ENCODE data around the gene IL17RC. TPM values are rescaled to one million over a fixed set of nuclear protein-coding genes. Genes with fewer than 3 reads are reported as not detected.

IL17RC gene
- total and polyA plus RNA-seq, 9 donors, result 14.2 to 46.5 (median 35.8) TPM

DNA sequence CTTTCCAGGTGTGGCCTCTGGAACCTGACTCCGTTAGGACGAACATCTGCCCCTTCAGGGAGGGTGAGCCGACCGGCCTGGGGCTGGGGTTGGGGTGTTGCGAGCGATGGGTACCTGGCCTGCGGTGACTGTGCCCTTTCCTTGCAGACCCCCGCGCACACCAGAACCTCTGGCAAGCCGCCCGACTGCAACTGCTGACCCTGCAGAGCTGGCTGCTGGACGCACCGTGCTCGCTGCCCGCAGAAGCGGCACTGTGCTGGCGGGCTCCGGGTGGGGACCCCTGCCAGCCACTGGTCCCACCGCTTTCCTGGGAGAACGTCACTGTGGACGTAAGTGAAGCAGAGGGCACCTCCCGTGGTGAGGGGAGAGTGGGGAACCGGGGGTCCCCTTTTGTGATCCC is 11.3 kb downstream of the IL17RC start:
- Histone ChIP-seq H3K27ac (no peak overlapping the region), H3K27me3 (no peaks in the 10 kb centered on the region), H3K4me3 (no peak overlapping the region), H3K36me3 (no peaks in the 10 kb centered on the region), H3K4me1 (ENCODE audit: insufficient read depth) (peaks cover 7% of the 10 kb centered on the region), H3K9me3 (no peaks in the 10 kb centered on the region)
- intact Hi-C loops (cut with DNase I), result no loop called here
- TF ChIP-seq EP300 (IDR thresholded peaks at IDR 0.05), result no peak
- TF ChIP-seq POLR2A (IDR thresholded peaks at IDR 0.05), result no peak
- TF ChIP-seq, protein P1, sequence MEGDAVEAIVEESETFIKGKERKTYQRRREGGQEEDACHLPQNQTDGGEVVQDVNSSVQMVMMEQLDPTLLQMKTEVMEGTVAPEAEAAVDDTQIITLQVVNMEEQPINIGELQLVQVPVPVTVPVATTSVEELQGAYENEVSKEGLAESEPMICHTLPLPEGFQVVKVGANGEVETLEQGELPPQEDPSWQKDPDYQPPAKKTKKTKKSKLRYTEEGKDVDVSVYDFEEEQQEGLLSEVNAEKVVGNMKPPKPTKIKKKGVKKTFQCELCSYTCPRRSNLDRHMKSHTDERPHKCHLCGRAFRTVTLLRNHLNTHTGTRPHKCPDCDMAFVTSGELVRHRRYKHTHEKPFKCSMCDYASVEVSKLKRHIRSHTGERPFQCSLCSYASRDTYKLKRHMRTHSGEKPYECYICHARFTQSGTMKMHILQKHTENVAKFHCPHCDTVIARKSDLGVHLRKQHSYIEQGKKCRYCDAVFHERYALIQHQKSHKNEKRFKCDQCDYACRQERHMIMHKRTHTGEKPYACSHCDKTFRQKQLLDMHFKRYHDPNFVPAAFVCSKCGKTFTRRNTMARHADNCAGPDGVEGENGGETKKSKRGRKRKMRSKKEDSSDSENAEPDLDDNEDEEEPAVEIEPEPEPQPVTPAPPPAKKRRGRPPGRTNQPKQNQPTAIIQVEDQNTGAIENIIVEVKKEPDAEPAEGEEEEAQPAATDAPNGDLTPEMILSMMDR (IDR thresholded peaks at IDR 0.05), result no peak
- DNase-seq, result no peak
- 91 to 94% (median 94%) methylated on average over 22 to 23 of the region's 23 CpGs for WGBS, 3 donors

DNA sequence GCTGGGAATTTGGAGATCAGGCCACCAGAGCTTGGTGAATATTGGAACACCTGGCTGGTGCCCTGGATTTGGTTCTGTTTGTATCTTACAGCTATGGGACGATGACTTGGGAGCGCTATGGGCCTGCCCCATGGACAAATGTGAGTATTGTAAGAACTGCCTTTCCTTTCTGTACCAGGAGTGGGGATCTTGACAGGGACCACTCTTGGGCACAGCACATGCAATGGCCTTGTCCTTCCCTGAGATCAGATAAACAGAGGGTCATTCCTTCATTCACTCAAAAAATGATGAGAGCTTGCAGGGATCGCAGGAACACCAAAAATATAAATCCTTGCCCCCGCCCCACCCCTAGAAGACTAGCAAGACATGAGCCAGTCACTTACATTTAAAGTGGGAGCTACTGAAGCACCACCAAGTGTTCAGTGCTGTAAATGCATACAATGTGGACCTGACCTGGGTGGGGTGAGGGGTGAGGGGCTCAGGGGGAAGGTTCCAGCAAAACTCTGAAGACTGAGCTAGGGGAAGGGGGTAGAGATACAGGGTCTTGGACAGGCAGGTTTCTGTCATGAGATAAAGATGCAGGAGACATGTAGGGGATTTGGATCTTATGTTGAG is 14.0 kb downstream of the IL17RC start:
- Histone ChIP-seq H3K9me3 (no peaks in the 10 kb centered on the region), H3K27ac (no peak overlapping the region), H3K4me1 (ENCODE audit: insufficient read depth) (peaks cover 12% of the 10 kb centered on the region), H3K36me3 (no peaks in the 10 kb centered on the region), H3K4me3 (no peak overlapping the region), H3K27me3 (no peaks in the 10 kb centered on the region)
- WGBS, 3 donors, result 94 to 97% (median 96%) methylated on average over 4 of the region's 4 CpGs
- no peak for DNase-seq
- TF ChIP-seq, protein P1 (IDR thresholded peaks at IDR 0.05), result no peak
- TF ChIP-seq POLR2A (IDR thresholded peaks at IDR 0.05), result no peak
- no peak for TF ChIP-seq EP300 (IDR thresholded peaks at IDR 0.05)
- intact Hi-C loops (cut with DNase I), result loop anchor here in 1 of 4 donors (5.0 to 10.0 kb wide), 2 partner anchors 84 to 196 kb away; partner anchors contain the start of gene BRPF1

DNA sequence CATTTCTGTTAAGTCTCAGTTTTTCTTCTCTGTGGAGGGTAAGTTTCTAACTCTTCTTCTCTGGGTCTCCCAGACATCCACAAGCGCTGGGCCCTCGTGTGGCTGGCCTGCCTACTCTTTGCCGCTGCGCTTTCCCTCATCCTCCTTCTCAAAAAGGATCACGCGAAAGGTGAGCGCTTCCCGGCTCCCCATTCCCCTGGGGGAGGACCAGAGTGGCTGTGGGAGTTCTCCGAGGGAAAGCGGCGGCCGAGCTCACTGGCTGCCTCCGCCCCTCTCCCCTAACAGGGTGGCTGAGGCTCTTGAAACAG is 15.6 kb downstream of the IL17RC start:
- peak overlapping the region; percentile 77 to 87 for H3K27ac ChIP-seq
- intact Hi-C loops (cut with DNase I), result loop anchor here in 2 of 4 donors (2.0 to 10.0 kb wide), 3 partner anchors 14 to 198 kb away; partner anchors contain the start of gene BRPF1 (in 1 of the 2)
- WGBS, 3 donors, result 3 to 10% (median 7%) methylated on average over 13 of the region's 13 CpGs
- peak overlapping the region; percentile 51 for H3K4me3 ChIP-seq
- H3K9me3 ChIP-seq, result no peaks in the 10 kb centered on the region
- TF ChIP-seq, protein P1 (IDR thresholded peaks at IDR 0.05), result no peak
- no peak for TF ChIP-seq EP300 (IDR thresholded peaks at IDR 0.05)
- TF ChIP-seq POLR2A (IDR thresholded peaks at IDR 0.05), result no peak
- no peaks in the 10 kb centered on the region for H3K27me3 ChIP-seq
- H3K36me3 ChIP-seq, result no peaks in the 10 kb centered on the region
- DNase-seq, result no peak
- peaks cover 12% of the 10 kb centered on the region for H3K4me1 ChIP-seq (ENCODE audit: insufficient read depth)

- 1% methylated on average over 15 to 77 of the region's 77 CpGs for WGBS, 3 donors
- no peaks in the 10 kb centered on the region for H3K9me3 ChIP-seq
- TF ChIP-seq, protein P1 (IDR thresholded peaks at IDR 0.05), result peak in 2 of 3 donors; percentile 83 to 90
- no peak for TF ChIP-seq POLR2A (IDR thresholded peaks at IDR 0.05)
- H3K4me3 ChIP-seq, result peak overlapping the region; percentile 51
- H3K4me1 ChIP-seq (ENCODE audit: insufficient read depth), result peaks cover 12% of the 10 kb centered on the region
- intact Hi-C loops (cut with DNase I), result loop anchor here in 2 of 4 donors (2.0 to 10.0 kb wide), 3 partner anchors 14 to 198 kb away; partner anchors contain the start of gene BRPF1 (in 1 of the 2)
- DNase-seq, result peak; percentile 64 to 90 (median 78)
- peak overlapping the region; percentile 77 to 87 for H3K27ac ChIP-seq
- no peaks in the 10 kb centered on the region for H3K36me3 ChIP-seq
- no peaks in the 10 kb centered on the region for H3K27me3 ChIP-seq
These were observed 16.1 kb downstream of the IL17RC start for GRCh38 chr3:9932843-9933560.
